Endometrial microvascular endothelial cells (primary cell): ENCODE data around the gene HBS1L. TPM values are rescaled to one million over a fixed set of nuclear protein-coding genes. Genes with fewer than 3 reads are reported as not detected.

Experiments used
- in situ Hi-C: cut with HindIII; loops from 2 replicates; pipeline ENCODE4 v1.10.0; 2017; ENCODE audit warnings: low sequenced_read_pairs, low pct_unique_long_range_greater_than_20kb; ENCODE audit errors: inconsistent ontology term
- total RNA-seq: library from RNA; depleted of rRNA; stranded (reverse); fragments of >200 nt; gene quantifications from one replicate; pipeline ENCODE4 v1.2.3, GENCODE V29; 2015; ENCODE audit errors: inconsistent ontology term

The HBS1L gene
- total RNA-seq, 1 donor from 2014 or later, result 86.8 TPM

- in situ Hi-C loops, result no loop called here
These were observed 7.3 kb downstream of the HBS1L start for GRCh38 chr6:135047336-135047735.

DNA sequence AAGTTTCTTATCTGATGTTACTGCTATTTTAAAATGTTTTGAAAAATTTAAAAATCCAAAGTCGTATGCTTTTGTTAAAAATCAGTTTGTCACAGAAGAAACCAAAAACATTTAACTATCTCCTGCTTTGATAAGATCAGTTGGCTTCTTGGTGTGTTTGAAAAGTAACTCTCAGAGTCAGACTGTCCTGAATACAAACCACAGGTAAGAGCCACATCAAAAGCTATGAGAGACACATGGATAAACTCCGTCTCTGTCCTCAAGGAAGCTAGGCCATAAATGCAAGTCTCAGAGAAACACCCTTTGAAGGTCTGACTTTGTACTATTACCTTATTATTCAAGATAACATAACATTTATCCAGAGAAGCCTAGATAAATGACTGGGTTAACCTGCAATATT is 7.7 kb downstream of the HBS1L start:
- in situ Hi-C loops, result no loop called here

DNA sequence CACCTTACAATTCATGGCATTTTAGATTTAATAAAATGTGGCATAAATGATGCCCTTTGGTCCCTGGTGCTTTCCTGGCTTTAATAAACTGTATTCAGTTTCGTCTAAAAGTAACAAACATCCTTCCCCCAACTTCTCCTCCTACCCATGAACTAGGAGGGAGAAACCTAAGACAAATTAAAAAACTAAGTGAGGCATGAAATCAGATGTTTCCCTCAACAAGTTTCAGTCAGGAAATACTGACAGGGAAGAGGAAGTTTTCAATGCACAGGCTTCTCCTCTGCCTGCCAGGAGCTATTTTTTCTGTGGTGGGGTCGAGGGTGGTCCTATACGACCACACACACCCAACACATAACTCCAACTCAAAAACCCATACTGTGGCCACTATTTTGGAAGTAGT is 10.0 kb downstream of the HBS1L start:
- in situ Hi-C loops, result no loop called here

- in situ Hi-C loops, result no loop called here
These were observed 10.8 kb downstream of the HBS1L start for GRCh38 chr6:135043846-135044245.

DNA sequence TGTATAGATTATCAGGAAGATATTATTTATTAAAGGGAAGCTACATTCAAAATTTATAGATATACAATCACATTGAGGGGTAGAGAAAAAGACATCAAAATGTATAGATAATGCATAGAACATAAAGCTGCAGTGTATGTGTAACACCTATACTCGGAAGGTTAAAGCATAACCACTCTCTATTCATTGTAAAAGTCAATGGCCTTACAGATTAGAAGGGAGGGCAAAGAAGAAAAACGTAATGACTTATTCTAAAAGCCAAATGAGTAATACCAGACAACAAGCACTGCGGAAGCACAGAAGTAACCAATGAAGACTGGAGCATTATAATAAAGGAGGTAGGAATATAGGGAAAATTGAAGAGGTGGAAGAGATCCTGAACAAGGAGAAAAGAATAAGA is 11.3 kb downstream of the HBS1L start:
- in situ Hi-C loops, result no loop called here

DNA sequence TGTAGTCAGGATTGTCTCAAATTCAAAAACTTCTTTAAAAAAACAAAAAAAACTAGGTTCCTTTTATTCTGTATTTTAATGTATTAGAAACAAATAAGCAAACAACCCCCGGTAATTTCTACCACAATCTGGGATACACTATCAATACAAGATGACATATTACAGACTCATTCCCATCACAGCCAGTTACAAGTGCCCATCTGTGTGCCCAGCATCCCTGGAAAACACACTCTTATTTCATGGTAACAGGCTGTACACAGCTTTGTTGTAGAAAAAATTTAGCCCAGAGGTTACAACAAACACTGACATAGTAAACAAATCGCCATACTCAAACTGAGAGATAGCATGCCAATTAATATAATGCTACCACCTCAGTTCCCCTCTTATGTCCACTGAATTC is 16.3 kb downstream of the HBS1L start:
- in situ Hi-C loops, result no loop called here

GRCh38 chr6:135037541-135037940 is 17.1 kb downstream of the HBS1L start:
- in situ Hi-C loops, result no loop called here

DNA sequence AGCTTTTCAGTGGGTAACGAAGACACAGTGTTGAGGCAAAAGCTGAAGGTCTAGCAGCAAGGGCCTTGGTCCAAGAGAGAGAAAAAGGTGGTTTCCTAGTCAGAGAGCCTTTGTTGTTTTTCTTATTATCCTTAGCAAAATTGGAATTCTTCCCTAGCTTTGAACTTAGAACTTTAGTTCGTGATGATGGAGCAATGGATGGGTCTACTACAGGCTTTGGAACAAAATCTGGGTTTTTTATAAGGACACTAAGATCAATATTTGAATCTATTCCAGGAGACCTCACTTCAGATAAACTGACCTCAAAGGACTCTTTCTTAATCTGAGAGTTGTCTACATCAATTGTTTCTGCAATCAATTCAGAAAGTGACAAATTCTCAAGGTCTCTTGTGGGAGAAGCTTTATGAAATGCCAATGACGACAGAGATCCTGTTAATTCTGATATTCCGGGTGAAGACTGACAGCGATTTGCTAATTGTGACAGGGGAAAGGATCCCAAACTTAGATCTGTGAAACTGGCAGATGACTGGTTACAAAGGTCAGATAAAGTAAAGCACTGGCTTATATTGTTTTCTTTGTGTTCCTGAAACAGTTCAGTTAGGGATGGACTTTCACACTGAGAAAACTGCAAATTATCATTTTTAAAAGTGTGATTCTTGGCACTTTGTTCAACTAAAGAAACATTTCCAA is 17.7 kb downstream of the HBS1L start:
- in situ Hi-C loops, result no loop called here

DNA sequence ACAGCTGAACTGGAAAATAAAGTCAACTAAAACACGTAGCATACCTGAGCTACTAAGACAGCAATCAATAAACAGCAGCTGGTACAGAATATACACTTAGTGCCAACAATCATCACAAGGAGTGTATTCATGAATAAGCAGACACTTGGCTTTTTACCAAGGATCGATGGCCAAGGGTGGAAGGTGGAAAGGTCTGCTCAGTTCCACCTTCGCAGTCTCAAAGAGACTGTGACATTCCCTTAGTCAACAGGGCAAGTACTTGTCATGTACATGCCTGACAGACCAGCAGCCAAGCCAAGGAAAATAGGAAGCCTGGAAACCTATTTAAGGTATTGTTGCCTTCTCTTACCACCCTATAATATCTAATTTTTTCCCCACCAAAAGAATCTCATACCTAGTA is 21.4 kb downstream of the HBS1L start:
- in situ Hi-C loops, result no loop called here

GRCh38 chr6:135030532-135031178 is 24.0 kb downstream of the HBS1L start:
- in situ Hi-C loops, result no loop called here

GRCh38 chr6:135030056-135030473 is 24.6 kb downstream of the HBS1L start:
- in situ Hi-C loops, result no loop called here

- in situ Hi-C loops, result no loop called here
These were observed 28.8 kb downstream of the HBS1L start for GRCh38 chr6:135025775-135026174.

DNA sequence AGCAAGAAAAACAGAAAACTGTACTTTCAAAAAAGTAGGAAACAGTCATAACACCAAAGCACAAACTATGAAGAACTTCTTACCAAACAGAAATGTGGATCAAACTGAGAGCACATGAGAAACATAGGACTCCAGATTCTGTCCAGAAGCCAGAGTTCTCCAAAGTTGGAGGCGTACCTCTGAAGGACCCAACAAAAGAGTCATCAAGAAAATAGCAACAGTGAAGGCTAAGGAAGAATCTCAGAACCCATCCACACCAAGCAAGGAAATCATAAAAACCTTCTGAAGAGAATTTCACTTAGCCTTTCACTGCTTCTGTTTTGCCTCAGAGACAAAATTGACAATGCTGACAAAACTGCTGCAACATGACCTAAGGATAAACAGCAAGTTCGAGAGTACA is 29.4 kb downstream of the HBS1L start:
- in situ Hi-C loops, result no loop called here

DNA sequence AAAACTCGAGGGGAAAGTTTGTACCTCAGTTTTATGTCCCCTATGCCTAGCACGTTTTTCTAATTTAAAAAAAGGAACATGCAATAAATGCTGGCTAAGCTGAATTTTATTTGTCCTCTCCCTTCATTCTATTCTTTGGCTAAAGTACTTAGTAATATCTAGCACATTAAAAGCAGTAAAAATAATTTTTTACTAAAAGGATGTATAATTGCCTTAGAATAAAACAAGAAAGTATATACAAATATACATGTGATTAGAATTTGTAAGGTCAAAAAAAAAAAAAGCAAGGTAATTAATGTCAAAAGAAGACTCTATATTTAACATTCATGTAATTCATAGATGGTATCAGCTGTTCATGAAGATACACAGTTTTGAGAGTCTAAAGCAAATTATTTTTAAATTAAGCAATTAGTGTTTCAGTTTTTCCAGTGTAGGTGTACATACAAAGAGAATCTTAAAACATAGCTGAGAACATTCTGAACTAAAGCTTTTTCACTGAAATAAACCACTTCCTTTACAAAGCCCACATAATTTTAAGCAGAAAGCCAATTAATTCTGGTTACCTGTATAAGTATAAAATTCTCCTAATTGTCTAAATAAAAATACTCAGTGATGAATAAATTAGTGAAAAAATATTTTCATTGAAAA is 32.4 kb downstream of the HBS1L start:
- in situ Hi-C loops, result no loop called here

DNA sequence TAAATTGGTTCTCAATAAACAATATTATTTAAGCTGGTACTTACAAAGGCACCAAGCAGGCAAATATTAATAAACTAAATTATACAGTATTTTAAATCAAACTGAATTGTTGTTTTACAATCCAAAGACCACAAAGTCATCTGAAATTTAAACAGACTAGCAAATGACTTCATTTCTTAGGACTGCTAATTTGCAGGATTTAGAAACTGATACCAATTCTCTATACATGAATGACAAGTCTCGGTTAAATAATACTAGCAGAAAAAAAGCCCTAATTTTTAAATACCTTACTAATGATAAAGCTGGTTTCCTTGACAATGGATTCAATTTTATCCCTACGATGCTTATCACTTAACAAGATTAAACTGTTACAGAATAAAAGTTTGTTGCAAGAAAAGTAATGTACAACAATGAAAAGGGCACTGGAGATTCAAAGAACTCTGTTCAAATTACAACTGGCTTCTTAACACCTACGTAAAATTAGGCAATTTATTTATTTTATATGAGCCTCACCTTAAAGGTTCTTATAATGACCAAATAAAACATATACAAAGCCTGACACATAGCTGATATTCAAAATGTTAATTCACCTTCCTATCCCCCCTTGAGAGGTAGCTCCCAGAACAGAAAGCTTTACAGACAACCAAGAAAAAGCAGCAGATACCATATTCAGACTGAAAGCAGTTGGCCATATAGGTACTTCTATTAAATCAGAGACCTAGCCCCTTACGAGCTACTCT is 33.1 kb downstream of the HBS1L start:
- in situ Hi-C loops, result no loop called here

GRCh38 chr6:135018941-135019340 is 35.7 kb downstream of the HBS1L start:
- in situ Hi-C loops, result no loop called here

- in situ Hi-C loops, result no loop called here
These were observed 36.6 kb downstream of the HBS1L start for GRCh38 chr6:135018052-135018451.

DNA sequence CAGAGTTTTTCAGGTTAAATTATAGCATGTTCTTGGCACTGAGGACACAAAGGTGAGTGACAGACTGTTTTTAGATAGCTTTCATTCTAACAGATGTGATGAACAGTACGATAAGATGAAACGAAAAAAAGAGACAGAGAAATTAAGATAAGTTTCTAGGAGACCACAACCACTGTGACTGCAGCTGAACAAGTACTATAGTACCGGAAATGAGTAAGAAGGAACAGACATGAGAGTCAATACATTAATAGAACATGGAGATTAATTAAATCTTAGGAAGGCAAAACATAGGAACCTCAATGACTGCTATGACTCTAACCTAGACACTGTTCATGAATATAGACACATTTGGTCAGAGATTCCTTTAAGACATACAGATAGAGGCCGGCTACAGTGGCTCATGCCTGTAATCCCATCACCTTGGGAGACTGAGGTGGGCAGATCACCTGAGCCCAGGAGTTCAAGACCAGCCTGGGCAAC is 40.2 kb downstream of the HBS1L start:
- in situ Hi-C loops, result no loop called here

GRCh38 chr6:135013211-135013610 is 41.4 kb downstream of the HBS1L start:
- in situ Hi-C loops, result no loop called here
